ENCODE results near the gene SH3YL1. TPM values are rescaled to one million over a fixed set of nuclear protein-coding genes. Genes with fewer than 3 reads are reported as not detected.

The SH3YL1 gene, protein sequence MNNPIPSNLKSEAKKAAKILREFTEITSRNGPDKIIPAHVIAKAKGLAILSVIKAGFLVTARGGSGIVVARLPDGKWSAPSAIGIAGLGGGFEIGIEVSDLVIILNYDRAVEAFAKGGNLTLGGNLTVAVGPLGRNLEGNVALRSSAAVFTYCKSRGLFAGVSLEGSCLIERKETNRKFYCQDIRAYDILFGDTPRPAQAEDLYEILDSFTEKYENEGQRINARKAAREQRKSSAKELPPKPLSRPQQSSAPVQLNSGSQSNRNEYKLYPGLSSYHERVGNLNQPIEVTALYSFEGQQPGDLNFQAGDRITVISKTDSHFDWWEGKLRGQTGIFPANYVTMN
- total RNA-seq, result 24.4 and 33.3 TPM in 2 replicates

GRCh38 chr2:263774-264492 is at the start of gene SH3YL1:
TSS of gene SH3YL1 (minus strand) at chr2:264032. CDS start at chr2:263984, 48 bp downstream.
- ATAC-seq (ENCODE audit: low read depth) (peak; percentile 12), DNase-seq (peak; percentile 48)
- Mint-ChIP-seq H3K4me3 (peak within 1 kb of the TSS; percentile 93), H3K27me3 (no peaks in the 10 kb centered on the region), H3K36me3 (ENCODE audit: low read depth) (peaks cover 28% of the 10 kb centered on the region), H3K9me3 (no peaks in the 10 kb centered on the region), H3K4me1 (peaks cover 41% of the 10 kb centered on the region), H3K27ac (peak within 1 kb of the TSS; percentile 93)
- TF ChIP-seq, protein P1, sequence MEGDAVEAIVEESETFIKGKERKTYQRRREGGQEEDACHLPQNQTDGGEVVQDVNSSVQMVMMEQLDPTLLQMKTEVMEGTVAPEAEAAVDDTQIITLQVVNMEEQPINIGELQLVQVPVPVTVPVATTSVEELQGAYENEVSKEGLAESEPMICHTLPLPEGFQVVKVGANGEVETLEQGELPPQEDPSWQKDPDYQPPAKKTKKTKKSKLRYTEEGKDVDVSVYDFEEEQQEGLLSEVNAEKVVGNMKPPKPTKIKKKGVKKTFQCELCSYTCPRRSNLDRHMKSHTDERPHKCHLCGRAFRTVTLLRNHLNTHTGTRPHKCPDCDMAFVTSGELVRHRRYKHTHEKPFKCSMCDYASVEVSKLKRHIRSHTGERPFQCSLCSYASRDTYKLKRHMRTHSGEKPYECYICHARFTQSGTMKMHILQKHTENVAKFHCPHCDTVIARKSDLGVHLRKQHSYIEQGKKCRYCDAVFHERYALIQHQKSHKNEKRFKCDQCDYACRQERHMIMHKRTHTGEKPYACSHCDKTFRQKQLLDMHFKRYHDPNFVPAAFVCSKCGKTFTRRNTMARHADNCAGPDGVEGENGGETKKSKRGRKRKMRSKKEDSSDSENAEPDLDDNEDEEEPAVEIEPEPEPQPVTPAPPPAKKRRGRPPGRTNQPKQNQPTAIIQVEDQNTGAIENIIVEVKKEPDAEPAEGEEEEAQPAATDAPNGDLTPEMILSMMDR (IDR thresholded peaks at IDR 0.05), result no peak
- CTCF ChIA-PET, result interaction anchor here (0.6 kb wide), 1 partner anchor 18 kb away, joined by 3 read pairs; no protein-coding TSS in a partner anchor
- intact Hi-C loops (cut with micrococcal nuclease), result loop anchor here (1.0 to 5.0 kb wide), 4 partner anchors 18 to 413 kb away; partner anchors contain the start of gene TMEM18
- POLR2A ChIA-PET, result interaction anchor here (0.6 to 0.8 kb wide), 2 partner anchors 10 to 22 kb away, joined by 3 read pairs; no protein-coding TSS in a partner anchor

- TF ChIP-seq, protein P1 (IDR thresholded peaks at IDR 0.05), result no peak
- H3K4me3 Mint-ChIP-seq, result no peak overlapping the region
- DNase-seq (no peak), ATAC-seq (ENCODE audit: low read depth) (no peak)
- CTCF ChIA-PET, result no interaction called here
- intact Hi-C loops (cut with micrococcal nuclease), result no loop called here
- no peaks in the 10 kb centered on the region for H3K36me3 Mint-ChIP-seq (ENCODE audit: low read depth)
- H3K27me3 Mint-ChIP-seq, result no peaks in the 10 kb centered on the region
- H3K9me3 Mint-ChIP-seq, result no peaks in the 10 kb centered on the region
- POLR2A ChIA-PET, result no interaction called here
- no peaks in the 10 kb centered on the region for H3K4me1 Mint-ChIP-seq
- H3K27ac Mint-ChIP-seq, result no peak overlapping the region
These were observed 47.2 kb upstream of the SH3YL1 start for GRCh38 chr2:310994-311393.

DNA sequence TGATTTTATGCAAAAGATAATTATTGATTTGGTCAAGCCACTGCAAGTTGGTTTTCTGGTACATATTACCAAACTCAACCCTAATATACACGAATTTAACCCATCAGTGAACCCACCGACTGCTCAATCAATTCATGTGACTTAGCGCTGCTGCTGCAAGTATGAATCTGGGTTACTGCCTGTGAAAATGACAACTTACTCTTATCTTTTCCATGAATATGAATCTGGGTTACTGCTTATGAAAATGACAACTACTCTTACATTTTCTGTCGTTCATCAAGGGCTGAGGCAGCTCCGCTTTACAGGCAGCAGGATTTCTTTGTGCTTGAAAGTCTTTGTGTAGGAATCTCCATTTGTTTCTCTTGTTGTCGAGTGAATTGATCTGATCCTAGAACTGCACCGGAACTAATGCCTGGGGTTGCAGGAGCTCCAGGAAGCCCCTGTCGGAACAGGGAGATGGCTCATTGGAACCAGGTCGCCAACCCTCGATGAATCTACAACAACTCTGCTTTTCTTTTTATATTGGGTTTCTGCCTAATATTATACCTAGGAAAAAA is 46.2 kb upstream of the SH3YL1 start:
- no peak for DNase-seq
- no peak for ATAC-seq (ENCODE audit: low read depth)
- Mint-ChIP-seq H3K27ac (no peak overlapping the region), H3K9me3 (no peaks in the 10 kb centered on the region), H3K4me1 (no peaks in the 10 kb centered on the region), H3K36me3 (ENCODE audit: low read depth) (no peaks in the 10 kb centered on the region), H3K27me3 (peaks cover 2% of the 10 kb centered on the region), H3K4me3 (no peak overlapping the region)
- TF ChIP-seq, protein P1 (IDR thresholded peaks at IDR 0.05), result no peak
- ChIA-PET CTCF (no interaction called here), POLR2A (no interaction called here)
- intact Hi-C loops (cut with micrococcal nuclease), result no loop called here

DNA sequence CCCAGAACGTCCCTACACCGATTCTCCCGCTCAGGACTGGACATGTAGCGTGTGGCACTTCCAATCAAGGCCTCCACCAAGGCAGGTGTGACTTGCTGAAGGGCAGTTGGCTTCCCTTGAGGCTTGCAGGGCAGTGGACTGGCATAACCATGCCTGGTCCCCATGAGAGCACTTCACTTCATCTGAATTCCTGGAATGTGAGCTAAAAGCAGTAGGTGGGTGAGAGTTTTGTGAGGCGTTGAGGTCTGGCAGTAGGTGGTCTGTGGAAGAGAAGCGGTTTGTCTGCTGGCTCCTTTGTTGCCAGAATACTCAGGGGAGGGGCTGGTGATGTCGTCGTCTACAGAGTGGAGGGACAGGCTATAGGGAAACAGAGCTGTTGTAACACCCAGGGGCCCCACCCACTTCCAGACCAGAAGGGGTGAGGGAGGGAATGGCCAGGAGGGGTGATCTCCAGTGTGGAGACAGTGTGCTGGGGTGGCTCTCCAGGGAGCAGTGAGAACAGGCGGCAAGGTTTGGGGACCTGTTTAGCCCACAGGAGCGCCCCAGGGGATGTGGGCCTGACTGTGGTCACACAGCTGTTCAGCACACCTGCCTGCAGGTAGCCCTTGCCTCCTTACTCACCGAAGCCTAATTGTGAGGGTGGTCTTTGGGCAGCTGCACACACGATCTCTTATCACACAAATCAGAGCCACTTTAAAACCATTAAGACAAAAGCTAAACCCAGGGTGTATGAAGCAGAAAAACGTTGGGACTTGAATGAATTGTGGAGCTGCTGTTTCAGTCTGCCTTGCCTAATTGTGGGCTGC is 45.5 kb upstream of the SH3YL1 start:
- H3K4me3 Mint-ChIP-seq, result no peak overlapping the region
- TF ChIP-seq, protein P1 (IDR thresholded peaks at IDR 0.05), result no peak
- no peak for ATAC-seq (ENCODE audit: low read depth)
- H3K9me3 Mint-ChIP-seq, result no peaks in the 10 kb centered on the region
- ChIA-PET POLR2A (no interaction called here), CTCF (no interaction called here)
- intact Hi-C loops (cut with micrococcal nuclease), result no loop called here
- H3K4me1 Mint-ChIP-seq, result no peaks in the 10 kb centered on the region
- H3K36me3 Mint-ChIP-seq (ENCODE audit: low read depth), result no peaks in the 10 kb centered on the region
- no peak overlapping the region for H3K27ac Mint-ChIP-seq
- peaks cover 2% of the 10 kb centered on the region for H3K27me3 Mint-ChIP-seq
- no peak for DNase-seq
